SKM-1 (cell line): Measurements from ENCODE around the gene SLC10A4.

Experiments
- DNase-seq: peaks from one replicate; lab custom pipeline; 2025; ENCODE audit not compliant: unreplicated experiment; lab: John Stamatoyannopoulos, UW

The SLC10A4 gene

GRCh38 chr4:48484494-48485168 lies 1.5 kb downstream of the SLC10A4 start:
- DNase-seq, result no peak

GRCh38 chr4:48489683-48490011 lies 6.5 kb downstream of the SLC10A4 start:
- no peak for DNase-seq

GRCh38 chr4:48490012-48490679 lies 7.0 kb downstream of the SLC10A4 start, which contains the start of gene ZAR1:
ZAR1 (plus strand) TSS chr4:48490252; CDS start chr4:48490292, 40 bp downstream.
- no peak for DNase-seq

- no peak for DNase-seq
These were observed 7.8 kb downstream of the SLC10A4 start for GRCh38 chr4:48490680-48491513.

GRCh38 chr4:48491514-48492176 lies 8.5 kb downstream of the SLC10A4 start:
- DNase-seq, result no peak

GRCh38 chr4:48493452-48494100 lies 10.4 kb downstream of the SLC10A4 start:
- DNase-seq, result no peak

- no peak for DNase-seq
These were observed 12.8 kb downstream of the SLC10A4 start for GRCh38 chr4:48495941-48496340.

GRCh38 chr4:48498895-48499294 lies 15.8 kb downstream of the SLC10A4 start:
- no peak for DNase-seq

- DNase-seq, result no peak
These were observed 16.5 kb downstream of the SLC10A4 start for GRCh38 chr4:48499551-48500066.

- no peak for DNase-seq
These were observed 20.3 kb downstream of the SLC10A4 start for GRCh38 chr4:48503233-48504025.

- no peak for DNase-seq
These were observed 20.8 kb downstream of the SLC10A4 start for GRCh38 chr4:48504026-48504330.

GRCh38 chr4:48504352-48504751 lies 21.2 kb downstream of the SLC10A4 start:
- DNase-seq, result no peak

- no peak for DNase-seq
These were observed 23.6 kb downstream of the SLC10A4 start for GRCh38 chr4:48506716-48507115.

GRCh38 chr4:48509543-48509942 lies 26.4 kb downstream of the SLC10A4 start:
- DNase-seq, result no peak

- no peak for DNase-seq
These were observed 35.0 kb downstream of the SLC10A4 start for GRCh38 chr4:48518143-48518542.

GRCh38 chr4:48526406-48526805 lies 43.3 kb downstream of the SLC10A4 start:
- no peak for DNase-seq

GRCh38 chr4:48538358-48538757 lies 55.2 kb downstream of the SLC10A4 start:
- DNase-seq, result no peak
